NK-92 (cell line): Measurements from ENCODE around the gene PFDN6.
"Not testable (repeated sequence)": the region's sequence is repeated elsewhere in the genome, so short reads cannot be mapped to it uniquely, and the experiment has no call there.

ENCODE experiments used
- DNase-seq: peaks from one replicate; lab custom pipeline; 2025; ENCODE audit not compliant: unreplicated experiment; lab: John Stamatoyannopoulos, UW

PFDN6 gene

DNA sequence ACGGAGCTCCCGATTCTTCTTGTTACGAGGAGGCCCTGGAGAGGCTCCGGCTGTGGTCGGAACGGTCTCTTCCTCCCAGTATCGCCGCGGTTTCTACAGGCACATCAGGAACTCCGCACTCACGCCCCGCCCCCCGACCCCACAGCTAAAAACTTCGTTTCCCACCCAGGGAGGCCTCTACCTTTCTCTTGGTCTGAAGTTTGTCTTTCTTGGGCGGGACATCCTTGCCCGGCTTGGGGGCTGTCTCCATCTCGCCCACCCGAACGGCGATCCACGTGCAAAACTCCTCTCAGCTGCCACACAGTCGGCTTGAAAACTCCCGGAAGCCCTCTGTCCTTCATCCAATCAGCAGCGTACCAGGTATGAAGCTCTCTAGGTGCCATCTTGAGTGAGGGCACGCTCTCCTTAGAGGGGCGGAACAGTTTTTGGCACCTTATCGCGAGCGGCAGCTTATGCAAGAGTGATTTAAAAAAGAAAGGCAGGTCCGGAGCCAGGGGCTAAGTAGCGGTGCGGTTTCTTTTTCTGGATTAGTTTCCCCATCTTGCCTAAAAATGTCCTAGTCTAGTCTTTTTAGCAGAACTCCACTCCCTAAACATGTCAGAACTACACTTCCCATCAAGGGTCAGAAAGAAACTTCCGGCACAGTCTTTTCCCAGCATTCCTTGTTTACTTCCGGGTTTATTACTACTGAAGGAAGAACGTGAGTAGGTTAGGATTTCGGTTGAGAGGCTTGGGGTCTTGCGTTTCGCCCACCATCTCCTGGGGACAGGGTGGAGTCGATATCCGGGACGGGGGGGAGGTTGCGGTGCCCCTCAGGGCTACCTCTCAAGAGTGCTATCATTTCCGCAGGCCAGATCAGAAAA lies at the start of gene PFDN6, which contains the start of gene WDR46:
Gene PFDN6, plus strand, starts transcription at position 681 of the 863 bp plus-strand sequence. CDS start 256 bp downstream, outside the sequence.
Gene WDR46, minus strand, starts transcription at position 319 of the 863 bp plus-strand sequence. Its CDS starts 69 bp downstream, at position 250.
- no peak for DNase-seq

DNA sequence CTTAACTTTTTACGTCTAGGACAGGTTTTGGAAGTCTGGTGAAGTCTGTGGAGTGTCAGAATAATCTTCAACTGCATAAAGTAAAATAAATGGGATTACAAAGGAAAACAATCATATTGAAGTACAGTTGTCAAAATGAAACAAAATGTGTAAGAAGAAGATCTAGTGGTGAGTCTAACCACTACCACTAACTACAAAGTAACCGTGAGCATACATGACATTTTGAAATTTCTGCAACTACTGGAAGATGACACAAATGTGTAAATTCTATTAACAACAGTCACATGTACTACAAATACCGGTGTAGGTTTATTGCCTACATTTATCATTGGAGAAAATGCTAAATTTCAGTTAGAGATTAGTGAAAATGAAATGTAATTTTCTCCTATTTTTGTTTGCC lies 47.4 kb upstream of the PFDN6 start:
- DNase-seq, result no peak

DNA sequence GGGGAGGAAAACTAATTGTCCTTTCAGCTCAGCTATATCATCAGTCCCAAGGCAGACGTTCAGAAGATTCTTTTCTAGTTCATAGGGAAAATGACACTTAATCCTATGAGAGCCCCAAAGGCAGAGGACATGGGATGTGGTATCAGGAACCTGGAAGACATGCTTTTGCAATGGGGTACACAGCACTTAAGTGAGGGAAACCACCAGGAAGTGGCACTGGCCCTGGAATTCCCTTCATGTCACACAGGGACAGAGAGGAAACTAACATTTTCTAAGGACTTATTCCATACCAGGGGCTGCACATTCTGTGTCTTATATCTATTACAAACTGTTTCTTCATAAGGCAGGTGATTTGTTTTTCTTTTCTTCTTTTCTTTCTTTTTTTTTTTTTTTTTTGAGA lies 45.9 kb upstream of the PFDN6 start:
- no peak for DNase-seq

DNA sequence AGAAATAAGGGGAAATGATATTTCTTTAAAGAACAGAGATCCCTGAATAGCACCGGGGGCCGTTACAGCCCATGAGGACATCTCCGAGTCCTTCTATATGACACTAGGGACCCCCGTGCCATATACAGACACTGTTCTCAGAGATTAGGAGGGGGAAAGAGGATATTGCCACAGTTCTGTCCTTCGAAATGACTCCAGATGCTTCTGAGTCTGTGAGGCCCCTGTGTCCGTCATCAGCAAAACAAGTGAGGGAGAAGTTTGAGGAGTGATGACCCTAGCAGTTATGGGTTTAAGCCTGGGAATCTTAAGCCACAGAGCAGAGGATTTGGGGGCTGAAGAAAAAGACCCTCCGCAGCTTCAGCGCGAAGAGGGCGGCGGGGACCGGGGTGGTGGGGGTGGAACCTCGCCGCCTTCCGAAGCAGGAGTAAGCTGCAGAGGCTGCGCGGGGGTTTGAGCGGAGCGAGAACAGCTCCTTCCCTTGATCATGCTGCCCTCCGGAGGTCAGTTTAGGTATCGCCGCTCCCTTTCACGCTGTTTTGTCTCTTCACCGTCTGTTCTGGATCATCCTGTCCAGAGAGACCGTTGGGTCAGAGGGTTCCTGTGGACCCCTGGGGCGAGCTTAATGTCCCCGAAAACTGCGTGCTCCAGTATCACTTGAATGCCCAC lies 41.3 kb upstream of the PFDN6 start:
- DNase-seq, result peak; percentile 43

DNA sequence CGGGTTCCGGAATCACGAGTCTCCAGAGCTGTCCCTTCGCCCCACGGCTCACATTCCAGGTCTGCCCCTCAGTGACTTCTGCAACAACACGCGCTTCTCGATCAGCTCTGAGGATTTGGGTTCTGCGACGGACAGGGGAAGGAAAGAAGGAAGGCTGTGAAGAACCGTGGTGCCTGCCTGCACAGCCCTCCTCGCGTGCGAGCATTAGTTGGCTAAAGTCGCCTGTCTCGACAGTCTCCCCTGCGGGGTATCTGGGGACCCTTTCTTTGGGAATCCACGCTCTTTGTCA lies 40.8 kb upstream of the PFDN6 start:
- DNase-seq, result no peak

DNA sequence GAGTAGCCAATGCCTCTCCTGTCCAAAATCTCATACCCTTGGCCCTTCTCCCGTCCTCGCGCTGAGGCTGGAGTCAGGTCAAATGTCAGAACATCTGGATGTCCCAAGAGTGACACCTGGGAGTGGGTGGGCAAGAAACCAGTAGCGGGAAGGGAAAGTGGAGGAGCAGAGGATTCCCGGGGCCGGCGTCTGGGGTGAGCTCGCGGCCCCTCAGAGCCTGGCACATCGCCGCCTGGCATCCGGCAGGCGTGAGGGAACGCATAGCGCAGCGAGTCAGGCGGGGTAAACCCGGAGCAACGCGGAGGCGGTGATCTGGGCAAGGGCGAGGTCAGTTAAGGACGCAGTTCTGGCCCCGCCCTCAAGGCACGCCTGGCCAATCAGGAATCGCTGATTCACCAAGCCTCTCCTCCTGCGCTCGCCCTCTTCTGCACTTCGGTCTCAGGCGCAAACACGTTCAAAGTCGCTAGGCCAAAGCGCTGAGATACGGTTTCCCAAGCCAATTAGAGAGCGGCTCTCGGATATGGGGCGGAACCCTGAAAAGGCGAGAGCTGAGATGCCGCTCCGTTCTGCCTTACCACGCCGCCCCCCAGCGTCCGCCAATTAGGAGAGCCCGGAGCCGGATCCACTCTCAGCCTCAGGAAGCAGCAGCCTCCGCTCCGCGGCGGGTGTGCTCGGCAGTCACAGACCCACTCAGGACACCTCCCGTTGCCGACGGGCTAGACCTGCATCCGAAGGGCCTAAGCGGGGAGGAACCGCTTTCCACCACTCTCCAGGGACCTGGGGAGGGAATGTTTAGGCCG lies 40.3 kb upstream of the PFDN6 start:
- DNase-seq, result peak; percentile 99

DNA sequence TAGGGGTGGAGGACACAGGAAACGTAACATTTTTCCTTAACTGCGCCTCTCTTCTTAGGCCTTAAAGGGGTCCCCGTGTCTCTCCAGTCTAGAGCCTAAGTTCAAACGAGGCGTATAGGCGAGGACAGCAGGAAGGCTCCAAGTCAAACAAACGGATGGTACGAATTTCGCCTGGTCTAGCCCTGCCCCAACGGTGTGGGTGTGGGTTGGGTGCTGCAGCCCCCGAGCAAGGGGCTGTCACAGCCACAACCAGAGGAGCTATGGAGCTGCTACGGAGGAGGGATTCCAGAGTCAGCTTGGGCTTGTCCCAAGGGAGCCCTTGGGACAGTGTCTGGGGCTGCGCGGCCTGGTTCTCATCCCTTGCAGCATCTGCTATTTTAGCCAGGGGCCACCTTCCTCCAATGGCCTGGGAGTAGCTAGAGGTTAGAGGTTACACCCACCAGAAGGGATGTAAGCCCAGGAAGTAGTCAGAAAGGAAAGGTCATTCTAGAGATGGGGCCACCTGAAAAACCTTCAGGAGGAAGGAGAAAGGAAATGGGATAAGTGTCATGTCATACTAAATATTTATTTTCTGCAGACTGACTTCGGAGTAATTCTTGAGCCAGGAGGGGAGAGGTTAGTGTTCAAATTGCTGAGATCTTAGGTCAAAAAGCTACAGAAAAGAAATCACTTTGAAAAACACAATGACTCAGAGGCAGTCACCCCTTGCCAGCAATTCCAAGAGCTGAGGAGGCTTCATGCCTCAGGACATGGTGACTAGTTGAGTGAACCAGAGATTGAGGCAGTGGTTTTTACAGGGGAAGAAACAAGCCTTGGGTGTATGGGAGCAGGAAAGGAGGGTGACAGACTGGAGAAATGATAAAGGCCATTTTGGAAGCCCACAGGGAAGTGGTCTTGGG lies 39.4 kb upstream of the PFDN6 start:
- no peak for DNase-seq

DNA sequence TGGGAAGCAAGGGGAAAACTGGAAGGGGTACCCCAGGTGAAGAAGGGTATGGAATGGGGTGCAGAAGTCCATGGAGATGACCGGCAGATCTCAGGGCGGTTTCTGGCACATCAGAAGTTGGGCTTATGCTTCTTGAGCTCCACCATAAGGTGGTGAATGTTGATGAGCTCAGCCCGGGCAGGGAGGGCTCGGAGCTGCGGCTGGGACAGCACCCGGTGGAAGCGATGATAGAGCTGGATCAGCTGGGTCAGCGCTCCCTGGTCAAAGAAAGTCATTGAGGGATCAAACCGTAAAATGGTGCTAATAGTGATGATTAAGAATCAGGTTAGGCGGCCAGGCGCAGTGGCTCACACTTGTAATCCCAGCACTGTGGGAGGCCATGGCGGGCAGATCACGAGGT lies 38.7 kb upstream of the PFDN6 start:
- no peak for DNase-seq

DNA sequence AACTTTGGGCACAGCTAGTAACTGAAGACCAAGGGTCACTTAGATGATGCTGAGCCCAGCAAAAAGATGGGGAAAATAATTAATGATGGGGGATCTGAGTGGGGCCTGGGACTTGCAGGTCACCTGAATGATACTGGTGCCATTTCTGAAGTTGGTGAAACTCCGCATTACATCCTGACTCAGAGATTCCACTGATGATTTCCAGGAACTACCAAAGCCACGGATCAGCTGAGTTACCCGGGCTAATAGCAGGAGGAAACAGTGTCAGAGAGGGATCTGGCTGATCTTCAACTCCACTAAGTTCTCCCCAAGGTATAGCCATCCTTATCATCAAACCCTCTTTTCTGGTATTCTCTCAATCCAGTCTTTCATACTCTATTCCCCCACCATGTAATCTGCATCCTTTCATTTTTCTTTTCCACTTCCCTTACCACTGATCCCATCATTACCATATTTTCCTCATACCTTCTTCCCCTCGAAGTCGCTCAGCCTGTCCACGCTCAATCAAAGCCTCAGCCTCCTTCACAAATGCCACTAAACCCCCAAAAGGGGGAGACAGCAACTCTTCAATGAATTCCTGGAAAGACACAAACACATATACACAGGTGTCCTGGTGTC lies 37.9 kb upstream of the PFDN6 start:
- no peak for DNase-seq

DNA sequence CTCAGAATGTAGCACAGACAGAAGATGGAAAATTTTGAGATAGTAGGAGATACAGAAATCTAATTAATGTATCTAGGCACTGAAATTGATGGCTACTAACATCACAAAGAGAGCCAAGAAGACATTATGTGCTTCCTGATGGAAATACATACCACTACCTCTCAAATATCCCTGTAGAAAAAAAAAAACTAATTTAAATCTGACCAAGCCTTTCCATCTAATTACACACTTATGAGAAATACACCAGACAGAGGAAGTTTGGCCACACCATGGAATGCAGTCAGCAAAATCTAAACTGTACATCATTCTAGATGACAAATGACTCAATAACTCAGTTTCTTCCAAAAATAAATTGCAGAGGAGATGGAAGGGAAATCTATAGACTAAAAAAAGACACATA lies 36.6 kb upstream of the PFDN6 start:
- no peak for DNase-seq

DNA sequence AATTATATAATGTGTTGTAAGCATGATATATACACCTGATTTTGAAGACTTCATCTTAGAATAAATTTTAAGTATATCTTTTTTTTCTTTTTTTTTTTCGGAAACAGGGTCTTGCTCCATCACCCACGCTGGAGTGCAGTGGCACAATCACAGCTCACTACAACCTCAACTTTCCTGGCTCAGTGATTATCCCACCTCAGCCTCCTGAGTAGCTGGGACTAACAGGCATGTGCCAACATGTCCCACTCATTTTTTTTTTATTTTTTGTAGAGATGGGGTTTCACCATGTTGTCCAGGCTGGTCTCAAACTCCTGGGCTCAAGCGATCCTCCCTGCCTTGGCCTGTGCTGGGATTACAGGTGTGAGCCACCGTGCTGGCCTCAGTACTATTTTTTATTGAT lies 34.8 kb upstream of the PFDN6 start:
- no peak for DNase-seq

DNA sequence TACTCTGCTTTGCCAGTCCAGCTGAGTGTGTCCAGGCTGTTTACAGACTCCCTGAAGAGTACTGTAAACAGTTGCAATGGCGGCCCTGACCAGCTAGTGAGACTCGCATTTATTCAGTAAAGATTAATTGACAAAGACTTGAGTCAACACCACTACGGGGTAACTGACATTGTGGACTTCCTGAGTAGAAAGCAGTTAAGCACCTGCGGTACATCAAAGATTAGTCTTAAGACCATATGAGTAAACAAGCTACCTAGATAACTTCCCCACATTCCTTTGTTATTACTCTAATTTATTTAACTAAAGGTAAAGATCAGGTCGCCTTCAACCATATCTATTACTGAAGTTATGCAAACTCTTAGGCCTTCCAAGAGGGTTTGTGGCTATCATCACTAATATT lies 30.4 kb upstream of the PFDN6 start:
- no peak for DNase-seq

DNA sequence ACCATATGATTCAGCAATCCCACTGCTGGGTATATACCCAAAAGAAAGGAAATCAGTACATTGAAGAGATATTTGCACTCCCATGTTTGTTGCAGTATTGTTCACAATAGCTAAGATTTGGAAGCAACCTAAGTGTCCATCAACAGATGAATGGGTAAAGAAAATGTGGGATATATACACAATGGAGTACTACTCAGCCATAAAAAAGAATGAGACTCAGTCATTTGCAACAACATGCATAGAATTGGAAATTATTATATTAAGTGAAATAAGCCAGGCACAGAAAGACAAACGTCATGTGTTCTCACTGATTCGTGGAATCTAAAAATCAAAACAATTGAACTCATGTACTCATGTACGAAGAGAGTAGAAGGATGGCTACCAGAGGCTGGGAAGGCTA lies 26.9 kb upstream of the PFDN6 start:
- DNase-seq, result not testable (repeated sequence)

DNA sequence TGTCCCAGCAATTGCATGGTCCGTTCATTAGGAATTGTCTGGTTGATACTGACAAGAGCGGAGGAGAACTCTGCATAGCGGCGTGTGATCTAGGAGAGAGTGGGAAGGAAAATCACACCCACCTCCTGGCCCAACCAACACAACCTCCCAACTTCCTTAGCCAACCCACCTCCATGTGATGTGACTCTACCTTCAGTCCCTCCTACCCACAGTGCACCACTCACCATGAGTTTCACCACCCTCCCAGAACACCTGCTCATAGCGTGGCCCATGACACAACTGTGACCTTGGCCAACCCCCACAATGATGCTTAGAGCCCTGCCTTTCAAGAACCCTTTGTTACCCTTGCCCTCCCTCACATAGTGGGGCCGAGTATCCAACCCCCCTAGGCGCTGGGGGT lies 25.4 kb upstream of the PFDN6 start:
- no peak for DNase-seq

DNA sequence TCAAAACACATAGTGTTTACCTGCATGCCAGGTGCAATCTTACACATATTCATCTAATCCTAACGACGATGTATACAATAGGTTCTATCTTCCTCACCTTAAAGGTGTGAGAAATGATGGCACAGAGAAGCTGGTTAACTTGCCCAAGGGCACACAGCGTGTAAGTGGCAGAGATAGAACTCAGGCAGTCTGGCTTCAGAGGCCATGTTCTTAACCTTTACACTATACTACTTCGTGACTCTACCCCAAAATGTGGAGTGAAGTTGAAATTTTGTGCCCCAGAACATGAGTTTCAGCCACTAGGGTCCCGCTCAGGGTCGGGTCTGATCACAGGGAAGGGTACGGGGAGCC lies 18.3 kb upstream of the PFDN6 start:
- DNase-seq, result no peak

DNA sequence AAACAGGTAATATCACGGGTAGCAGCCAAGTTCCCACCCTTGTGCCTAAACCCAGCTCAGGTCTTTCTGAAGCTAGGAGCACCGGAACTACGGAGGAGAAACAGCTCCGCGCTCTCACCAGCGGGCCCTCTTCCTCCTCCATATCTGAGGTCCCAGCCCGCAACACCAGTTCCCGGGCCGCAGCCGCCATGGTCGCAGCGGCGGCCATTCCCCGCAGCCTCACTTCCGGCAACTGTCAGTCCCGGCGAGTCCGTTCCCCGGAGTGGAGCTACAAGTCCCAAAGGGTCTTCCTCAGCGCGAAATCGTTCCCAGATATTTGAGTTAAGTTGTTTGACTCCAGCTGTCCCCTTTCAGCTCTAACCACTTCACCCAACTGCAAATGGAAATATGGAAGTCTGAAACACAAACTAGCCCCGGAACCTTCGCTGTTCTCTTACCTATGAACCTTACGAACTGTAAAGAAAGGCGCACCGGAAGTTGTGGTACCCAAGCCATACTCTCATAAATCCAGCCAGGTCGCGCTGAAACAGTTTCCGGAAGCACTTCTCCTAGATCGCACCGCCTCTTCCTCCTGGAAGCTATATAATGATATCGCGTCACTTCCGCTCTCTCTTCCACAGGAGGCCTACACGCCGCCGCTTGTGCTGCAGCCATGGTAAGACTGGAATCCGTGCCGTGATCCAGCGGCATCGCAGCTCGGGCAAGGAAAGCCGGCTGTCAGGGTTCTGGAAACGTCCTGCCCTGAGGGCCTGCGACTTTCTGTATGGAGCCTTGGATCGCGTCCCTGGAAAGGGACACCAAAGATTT lies 17.7 kb upstream of the PFDN6 start, which contains the start of the genes RPS18 and VPS52:
Gene RPS18, plus strand, starts transcription at position 608 of the 807 bp plus-strand sequence. Its CDS starts 45 bp downstream, at position 653.
Gene VPS52, minus strand, starts transcription at position 409 of the 807 bp plus-strand sequence. Its CDS starts 201 bp downstream, at position 208.
- peak; percentile 68 for DNase-seq

DNA sequence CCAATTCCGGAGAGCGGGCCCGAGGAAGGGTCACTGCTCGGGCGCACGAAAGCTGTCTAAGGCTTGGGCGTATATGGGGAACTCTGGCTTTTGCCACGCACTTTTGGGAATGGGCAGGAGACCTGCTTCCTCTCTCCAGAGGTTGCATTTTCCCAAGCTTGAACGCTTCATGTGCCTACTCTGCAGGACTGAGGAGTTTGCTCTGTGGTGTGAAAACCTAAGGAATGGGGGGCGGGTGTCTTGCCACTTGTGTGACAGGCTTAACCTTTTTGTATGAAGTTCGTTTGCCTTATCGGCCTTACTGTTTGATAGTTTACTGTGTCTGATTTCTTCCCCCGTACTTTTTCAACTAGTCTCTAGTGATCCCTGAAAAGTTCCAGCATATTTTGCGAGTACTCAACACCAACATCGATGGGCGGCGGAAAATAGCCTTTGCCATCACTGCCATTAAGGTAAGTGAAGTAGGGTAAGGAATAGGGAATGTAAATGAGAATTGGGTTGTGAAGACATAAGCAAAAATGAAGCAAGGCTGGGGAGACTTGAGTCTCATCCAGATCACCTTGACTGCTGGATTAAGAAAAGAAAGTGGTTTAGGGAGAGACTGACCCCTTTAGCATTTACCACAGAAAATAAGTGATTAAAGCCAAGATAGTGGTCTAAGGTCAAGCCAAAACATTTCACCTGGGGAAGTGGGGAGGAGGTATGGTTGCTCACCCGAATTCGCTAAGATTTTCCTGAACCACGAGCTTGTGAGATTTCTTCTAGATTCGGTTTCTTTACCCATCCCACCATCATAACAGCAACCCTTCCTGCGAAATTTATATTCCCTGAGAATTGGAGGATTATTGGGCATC lies 16.9 kb upstream of the PFDN6 start:
- no peak for DNase-seq
